PFSK-1 (cell line): ENCODE data around the gene RCOR3.

Experiments used
- FOXP2 ChIP-seq: optimal IDR thresholded peaks from 2 replicates; pipeline ENCODE3; 2011; ENCODE audit warnings: borderline replicate concordance, control low read depth, inconsistent platforms; ENCODE audit not compliant: insufficient read depth; ENCODE audit errors: extremely low read length, extremely low read depth
- POLR2AphosphoS5 ChIP-seq: IDR thresholded peaks from 2 replicates; pipeline ENCODE4 v1.6.1; 2012; ENCODE audit warnings: low read depth, mild to moderate bottlenecking, control low read depth, low read length, moderate library complexity
- SIN3A ChIP-seq: IDR thresholded peaks from 2 replicates; pipeline ENCODE4 v1.6.1; 2012; ENCODE audit warnings: mild to moderate bottlenecking, low read length, moderate library complexity, borderline replicate concordance; ENCODE audit not compliant: insufficient read depth
- TAF1 ChIP-seq: IDR thresholded peaks from 2 replicates; pipeline ENCODE4 v1.6.1; 2012; ENCODE audit warnings: low read length, control low read depth, borderline replicate concordance; ENCODE audit not compliant: insufficient read depth
- TF ChIP-seq, protein P1 (sequence below), 2 experiments: IDR thresholded peaks; 2 replicates each; pipeline versions ENCODE4 v1.6.1 to v1.8.0; 2011 to 2012; ENCODE audit warnings: low read depth in 2 of 2, low read length in 2 of 2, control low read depth in 1 of 2, inconsistent platforms in 1 of 2, mild to moderate bottlenecking in 1 of 2, moderate library complexity in 1 of 2; ENCODE audit not compliant: insufficient read depth in 1 of 2

DNA sequence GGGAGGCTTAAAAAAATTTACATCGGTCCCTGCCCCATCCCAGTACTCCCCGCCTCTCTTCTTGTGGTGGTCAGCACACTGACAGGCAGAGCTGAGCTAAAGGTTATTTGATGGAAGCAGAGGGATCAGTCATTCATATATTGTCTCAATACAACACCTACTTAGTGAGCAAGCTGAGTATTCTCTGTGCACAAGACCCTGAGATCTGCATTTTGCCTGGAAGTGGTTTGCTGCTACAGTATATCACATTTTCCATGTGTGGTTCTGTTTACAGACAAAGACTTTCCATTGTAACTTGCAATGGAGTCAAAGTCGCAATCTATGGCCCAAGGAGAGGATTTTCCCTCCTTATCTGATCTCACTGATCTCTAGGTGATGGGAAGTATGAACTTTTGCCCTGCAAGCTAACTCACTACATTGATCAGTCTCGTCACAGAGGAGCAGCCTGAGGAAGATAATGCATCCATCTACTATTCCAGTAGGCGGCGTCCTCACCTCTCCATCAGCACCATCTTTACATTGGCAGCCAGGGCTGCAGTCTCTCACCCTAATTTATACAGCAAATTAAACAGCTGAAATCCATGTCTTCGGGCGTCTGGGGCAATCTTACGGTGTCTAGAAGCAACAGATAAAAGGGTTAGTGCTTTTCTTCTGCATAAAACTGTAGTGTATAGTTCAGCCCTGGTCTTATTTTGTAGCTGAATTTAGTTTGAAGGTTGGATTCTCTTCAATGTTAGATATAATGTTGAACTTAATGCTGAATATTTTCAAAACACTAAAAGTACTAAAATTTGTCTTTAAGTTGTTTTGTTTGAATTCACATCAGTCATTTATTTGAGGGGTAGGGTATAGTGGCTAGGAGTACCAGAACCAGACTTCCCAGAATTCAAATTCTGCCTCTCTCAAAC is 64.2 kb downstream of the RCOR3 start:
- no peak for TF ChIP-seq FOXP2
- no peak for TF ChIP-seq POLR2AphosphoS5
- TF ChIP-seq, protein P1, sequence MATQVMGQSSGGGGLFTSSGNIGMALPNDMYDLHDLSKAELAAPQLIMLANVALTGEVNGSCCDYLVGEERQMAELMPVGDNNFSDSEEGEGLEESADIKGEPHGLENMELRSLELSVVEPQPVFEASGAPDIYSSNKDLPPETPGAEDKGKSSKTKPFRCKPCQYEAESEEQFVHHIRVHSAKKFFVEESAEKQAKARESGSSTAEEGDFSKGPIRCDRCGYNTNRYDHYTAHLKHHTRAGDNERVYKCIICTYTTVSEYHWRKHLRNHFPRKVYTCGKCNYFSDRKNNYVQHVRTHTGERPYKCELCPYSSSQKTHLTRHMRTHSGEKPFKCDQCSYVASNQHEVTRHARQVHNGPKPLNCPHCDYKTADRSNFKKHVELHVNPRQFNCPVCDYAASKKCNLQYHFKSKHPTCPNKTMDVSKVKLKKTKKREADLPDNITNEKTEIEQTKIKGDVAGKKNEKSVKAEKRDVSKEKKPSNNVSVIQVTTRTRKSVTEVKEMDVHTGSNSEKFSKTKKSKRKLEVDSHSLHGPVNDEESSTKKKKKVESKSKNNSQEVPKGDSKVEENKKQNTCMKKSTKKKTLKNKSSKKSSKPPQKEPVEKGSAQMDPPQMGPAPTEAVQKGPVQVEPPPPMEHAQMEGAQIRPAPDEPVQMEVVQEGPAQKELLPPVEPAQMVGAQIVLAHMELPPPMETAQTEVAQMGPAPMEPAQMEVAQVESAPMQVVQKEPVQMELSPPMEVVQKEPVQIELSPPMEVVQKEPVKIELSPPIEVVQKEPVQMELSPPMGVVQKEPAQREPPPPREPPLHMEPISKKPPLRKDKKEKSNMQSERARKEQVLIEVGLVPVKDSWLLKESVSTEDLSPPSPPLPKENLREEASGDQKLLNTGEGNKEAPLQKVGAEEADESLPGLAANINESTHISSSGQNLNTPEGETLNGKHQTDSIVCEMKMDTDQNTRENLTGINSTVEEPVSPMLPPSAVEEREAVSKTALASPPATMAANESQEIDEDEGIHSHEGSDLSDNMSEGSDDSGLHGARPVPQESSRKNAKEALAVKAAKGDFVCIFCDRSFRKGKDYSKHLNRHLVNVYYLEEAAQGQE (IDR thresholded peaks at IDR 0.05; ENCODE audit: insufficient read depth in 1 of 2, low read depth in 2 of 2, low read length in 2 of 2) = no peak
- no peak for TF ChIP-seq TAF1
- no peak for TF ChIP-seq SIN3A
